Daoy (cell line): ENCODE data around the gene CHKB. TPM values are rescaled to one million over a fixed set of nuclear protein-coding genes. Genes with fewer than 3 reads are reported as not detected.
"Not testable (repeated sequence)": the region's sequence is repeated elsewhere in the genome, so short reads cannot be mapped to it uniquely, and the experiment has no call there.

Experiments
- DNase-seq: peaks from one replicate; pipeline ENCODE4 v3.0.0-alpha.2; 2015; ENCODE audit warnings: low read depth
- total RNA-seq: library from RNA; depleted of rRNA; stranded (reverse); fragments of >200 nt; shearing (Covaris generic); gene quantifications from 2 replicates; pipeline ENCODE4 v1.2.3, GENCODE V29; 2014; rRNA removed

Gene CHKB, protein sequence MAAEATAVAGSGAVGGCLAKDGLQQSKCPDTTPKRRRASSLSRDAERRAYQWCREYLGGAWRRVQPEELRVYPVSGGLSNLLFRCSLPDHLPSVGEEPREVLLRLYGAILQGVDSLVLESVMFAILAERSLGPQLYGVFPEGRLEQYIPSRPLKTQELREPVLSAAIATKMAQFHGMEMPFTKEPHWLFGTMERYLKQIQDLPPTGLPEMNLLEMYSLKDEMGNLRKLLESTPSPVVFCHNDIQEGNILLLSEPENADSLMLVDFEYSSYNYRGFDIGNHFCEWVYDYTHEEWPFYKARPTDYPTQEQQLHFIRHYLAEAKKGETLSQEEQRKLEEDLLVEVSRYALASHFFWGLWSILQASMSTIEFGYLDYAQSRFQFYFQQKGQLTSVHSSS
- 18.3 and 26.2 TPM in 2 replicates for total RNA-seq

- peak; percentile 98 for DNase-seq
These were observed at the start of gene CHKB for GRCh38 chr22:50582493-50583293. Gene CHKB (minus strand): TSS chr22:50582849. CDS start chr22:50582781, 68 bp downstream.

DNA sequence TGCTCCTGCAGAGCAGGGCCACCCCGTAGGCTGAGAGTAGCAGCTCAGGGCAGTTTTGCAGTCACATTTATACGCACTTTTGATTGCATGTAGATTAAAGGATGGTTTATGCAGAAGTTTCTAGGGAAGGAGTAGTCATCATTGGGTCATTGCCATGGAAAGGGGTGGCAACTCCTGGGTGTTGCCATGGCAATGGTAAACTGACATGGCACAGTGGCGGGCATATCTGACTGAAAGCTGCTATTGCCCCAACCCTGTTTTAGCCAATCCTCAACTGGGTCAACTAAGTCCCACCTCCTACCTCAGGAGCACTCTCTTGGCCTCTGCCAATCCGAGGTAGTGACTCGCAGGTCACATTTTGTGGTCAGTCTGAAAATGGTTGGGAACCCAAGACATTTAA lies 47.7 kb upstream of the CHKB start:
- DNase-seq, result no peak

DNA sequence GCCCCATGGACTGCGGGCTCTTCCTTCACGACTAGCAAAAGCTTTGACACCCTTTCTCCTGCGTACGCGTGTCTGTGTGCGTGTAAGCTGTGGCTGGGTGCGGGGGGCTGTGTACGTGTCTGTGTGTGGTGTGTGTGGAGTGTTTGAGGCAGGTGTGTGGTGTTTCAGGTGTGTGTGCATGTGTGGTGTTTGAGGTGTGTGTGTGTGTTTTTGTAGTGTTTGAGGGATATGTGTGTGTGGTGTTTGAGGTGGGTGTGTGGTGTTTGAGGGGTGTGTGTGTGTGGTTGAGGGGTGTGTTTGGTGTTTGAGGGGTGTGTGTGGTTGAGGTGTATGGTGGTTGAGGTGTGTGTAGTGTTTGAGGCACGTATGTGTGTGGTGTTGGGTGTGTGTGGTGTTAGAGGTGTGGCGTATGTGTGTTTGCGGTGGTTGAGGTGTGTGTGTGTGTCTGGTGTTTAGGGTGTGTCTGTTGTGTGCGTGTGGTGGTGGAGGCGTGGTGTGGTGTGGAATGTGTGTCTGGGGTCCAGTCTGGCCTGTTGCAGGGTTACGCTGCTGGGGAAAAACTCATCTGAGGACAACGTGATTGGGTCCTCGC lies 46.0 kb upstream of the CHKB start:
- no peak for DNase-seq

GRCh38 chr22:50627642-50628542 lies 45.2 kb upstream of the CHKB start, which contains the start of gene ARSA:
Gene ARSA (minus strand): TSS chr22:50628152. CDS start chr22:50627779, 373 bp downstream.
- DNase-seq, result peak; percentile 92

GRCh38 chr22:50626850-50627641 lies 44.4 kb upstream of the CHKB start:
- no peak for DNase-seq

DNA sequence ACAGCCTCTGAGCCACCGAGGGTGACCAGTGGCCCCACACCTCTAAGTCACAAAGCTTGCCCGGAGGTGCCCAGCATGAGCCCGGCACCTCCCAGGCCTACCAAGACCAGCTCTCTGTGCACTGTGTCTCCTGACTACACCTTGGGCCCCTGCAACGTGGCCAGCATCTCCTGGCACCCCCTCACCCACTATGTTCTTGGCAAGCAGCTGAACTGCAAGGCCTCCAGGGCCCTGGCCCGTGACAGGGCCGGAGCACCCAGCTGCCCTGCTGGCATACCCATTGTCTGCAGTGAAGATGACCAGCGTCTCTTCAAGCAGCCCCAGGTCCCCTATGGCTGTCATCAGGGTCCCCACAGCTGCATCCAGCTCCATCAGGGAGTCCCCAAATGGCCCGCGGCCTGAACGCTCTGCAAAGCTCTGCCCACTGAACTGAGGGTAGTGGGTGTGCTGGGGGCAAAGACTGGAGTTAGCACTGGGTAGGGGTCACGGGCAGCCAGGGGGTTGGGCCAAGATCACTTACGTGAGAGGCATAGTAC lies 43.7 kb upstream of the CHKB start:
- DNase-seq, result no peak

- DNase-seq, result no peak
These were observed 43.1 kb upstream of the CHKB start for GRCh38 chr22:50625568-50626313.

DNA sequence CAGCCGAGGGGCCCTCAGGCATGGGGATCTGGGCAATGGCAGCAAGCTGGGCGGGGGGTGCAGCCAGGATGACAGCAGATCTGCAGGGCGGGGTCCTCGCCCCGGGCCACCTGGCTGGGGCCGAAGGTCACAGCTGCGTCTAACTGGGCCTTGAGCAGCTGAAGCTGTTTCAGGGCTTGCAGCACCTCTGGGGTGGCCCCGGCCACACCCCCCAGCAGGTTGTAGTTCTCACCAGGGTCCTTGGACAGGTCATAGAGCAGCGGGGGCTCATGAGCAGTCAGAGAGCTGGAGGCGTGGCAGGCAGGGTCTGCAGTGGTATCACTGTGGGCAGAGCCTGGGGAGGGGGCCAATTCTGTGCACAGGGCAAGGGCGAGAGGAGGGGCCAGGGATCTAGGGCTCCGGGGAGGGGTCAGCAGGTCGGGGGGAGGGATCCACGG lies 42.5 kb upstream of the CHKB start:
- no peak for DNase-seq

DNA sequence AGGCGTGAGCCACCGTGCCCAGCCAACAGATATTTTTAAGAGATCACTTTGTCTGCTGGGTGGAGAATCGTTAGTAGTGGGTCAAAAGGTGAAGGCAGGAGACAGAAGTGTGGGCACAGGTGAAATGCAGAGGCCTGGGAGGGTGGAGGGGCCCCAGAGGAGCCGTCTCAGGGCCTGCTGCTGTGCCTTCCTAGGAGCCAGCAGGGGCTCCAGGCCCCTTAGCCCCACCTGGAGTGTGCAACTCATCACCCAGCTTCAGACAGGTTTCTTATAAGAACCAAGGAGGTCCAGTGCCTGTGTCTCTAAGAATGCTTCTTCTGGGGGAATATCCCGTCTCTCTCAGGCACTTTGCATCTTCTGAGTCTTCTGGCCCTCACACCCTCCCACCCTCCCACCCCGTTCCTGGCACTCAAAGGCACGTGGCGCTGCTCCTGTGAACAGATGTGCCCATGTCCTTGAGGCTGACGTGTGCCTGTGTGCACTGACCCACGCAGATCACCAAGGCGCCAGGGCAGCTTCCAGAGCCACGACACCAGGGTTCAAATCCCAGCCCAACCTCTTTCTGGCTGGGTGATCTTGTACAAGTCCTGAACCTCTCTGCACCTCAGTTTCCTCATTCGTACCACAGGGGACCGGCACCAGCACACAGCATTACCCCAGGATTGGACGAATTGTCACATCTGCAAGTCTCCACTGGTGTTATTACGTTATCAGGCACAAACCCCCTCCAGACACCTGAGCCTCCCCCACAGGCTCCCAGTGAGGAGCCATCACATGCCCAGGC lies 41.9 kb upstream of the CHKB start:
- no peak for DNase-seq

- no peak for DNase-seq
These were observed 40.2 kb upstream of the CHKB start for GRCh38 chr22:50622723-50623327.

GRCh38 chr22:50621948-50622722 lies 39.5 kb upstream of the CHKB start:
- DNase-seq, result no peak

DNA sequence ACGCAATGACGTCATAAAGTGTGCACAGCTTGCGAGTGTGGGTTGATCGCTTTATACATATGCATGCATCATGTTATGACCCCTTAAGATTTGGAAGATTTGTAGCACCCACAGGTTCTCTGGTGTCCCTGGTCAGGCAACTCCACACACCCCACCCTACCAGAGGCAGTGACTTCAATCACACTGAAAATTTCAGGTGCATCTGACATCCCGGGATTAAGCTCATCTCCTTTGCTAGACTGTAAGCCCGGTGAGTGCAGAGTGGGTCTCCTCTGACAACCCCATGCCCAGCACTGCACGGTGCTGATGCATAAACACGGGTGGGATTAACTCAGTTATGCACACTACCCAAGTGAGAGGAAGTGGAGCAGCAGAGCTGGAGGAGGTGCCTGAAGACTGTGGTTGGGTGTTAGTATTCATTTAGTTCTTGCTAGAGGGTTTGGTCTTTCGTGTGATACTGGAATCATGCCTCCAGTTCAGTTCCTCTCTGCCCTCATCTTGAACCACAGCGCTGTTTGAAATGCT lies 38.8 kb upstream of the CHKB start:
- DNase-seq, result no peak

- DNase-seq, result no peak
These were observed 38.1 kb upstream of the CHKB start for GRCh38 chr22:50620593-50621355.

GRCh38 chr22:50614296-50614695 lies 31.6 kb upstream of the CHKB start:
- not testable (repeated sequence) for DNase-seq

DNA sequence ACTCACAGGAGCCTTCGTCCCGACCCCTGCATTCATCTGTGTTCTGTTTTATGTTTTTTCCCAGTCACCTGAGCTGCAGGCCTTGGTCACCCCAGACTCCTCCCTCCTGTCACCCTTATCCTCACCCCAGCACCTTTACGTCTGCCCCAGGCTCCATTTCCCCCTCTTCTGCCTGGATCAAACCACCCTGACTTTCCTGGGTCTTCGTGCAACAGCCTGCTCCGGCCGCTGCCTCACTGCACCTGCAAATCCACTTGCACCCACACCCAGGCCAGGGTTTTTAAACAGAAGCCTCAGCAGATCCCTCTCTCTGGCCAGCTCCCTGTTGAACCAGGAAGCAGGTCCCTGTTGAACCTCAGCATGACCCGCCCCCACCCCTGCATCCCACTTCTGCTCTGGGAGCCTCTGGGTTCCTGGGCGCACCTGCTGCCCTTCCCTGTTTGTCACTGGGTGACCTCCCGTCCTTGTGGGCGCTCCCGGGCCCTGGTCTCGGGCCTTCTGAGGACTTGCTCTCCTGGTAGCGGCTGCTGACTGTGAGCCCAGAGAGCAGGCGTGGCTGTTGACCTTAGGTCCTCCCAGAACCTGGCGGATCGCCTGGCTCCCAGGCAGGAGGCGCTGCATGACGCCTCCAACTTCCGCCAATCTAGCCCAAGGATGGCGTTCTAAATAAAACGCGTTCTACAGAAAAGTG lies 30.8 kb upstream of the CHKB start:
- DNase-seq, result no peak
